Measurements from ENCODE around the gene C1QTNF7.

Gene C1QTNF7

GRCh38 chr4:15413010-15413622 is 14.7 kb upstream of the C1QTNF7 start:
- DNase-seq (ENCODE audit: extremely low read depth in 1 of 2, low read depth in 1 of 2): no peak

GRCh38 chr4:15413623-15414019 is 14.2 kb upstream of the C1QTNF7 start:
- no peak for DNase-seq (ENCODE audit: extremely low read depth in 1 of 2, low read depth in 1 of 2)

- DNase-seq (ENCODE audit: extremely low read depth in 1 of 2, low read depth in 1 of 2): no peak
Observed at GRCh38 chr4:15414551-15415091, 13.2 kb upstream of the C1QTNF7 start.

GRCh38 chr4:15416357-15417232 is 11.2 kb upstream of the C1QTNF7 start:
- no peak for DNase-seq (ENCODE audit: extremely low read depth in 1 of 2, low read depth in 1 of 2)

GRCh38 chr4:15417233-15417660 is 10.6 kb upstream of the C1QTNF7 start:
- DNase-seq (ENCODE audit: extremely low read depth in 1 of 2, low read depth in 1 of 2): no peak

- DNase-seq (ENCODE audit: extremely low read depth in 1 of 2, low read depth in 1 of 2): no peak
Observed at GRCh38 chr4:15418956-15419355, 8.9 kb upstream of the C1QTNF7 start.

GRCh38 chr4:15420642-15421041 is 7.2 kb upstream of the C1QTNF7 start:
- no peak for DNase-seq (ENCODE audit: extremely low read depth in 1 of 2, low read depth in 1 of 2)

- DNase-seq (ENCODE audit: extremely low read depth in 1 of 2, low read depth in 1 of 2): no peak
Observed at GRCh38 chr4:15423285-15423711, 4.5 kb upstream of the C1QTNF7 start.

- DNase-seq (ENCODE audit: extremely low read depth in 1 of 2, low read depth in 1 of 2): no peak
Observed at GRCh38 chr4:15425520-15425919, 2.3 kb upstream of the C1QTNF7 start.

GRCh38 chr4:15427161-15427560 is 672 bp upstream of the C1QTNF7 start:
- no peak for DNase-seq (ENCODE audit: extremely low read depth in 1 of 2, low read depth in 1 of 2)

- DNase-seq (ENCODE audit: extremely low read depth in 1 of 2, low read depth in 1 of 2): no peak
Observed at GRCh38 chr4:15428611-15429010, 778 bp downstream of the C1QTNF7 start.

- DNase-seq (ENCODE audit: extremely low read depth in 1 of 2, low read depth in 1 of 2): no peak
Observed at GRCh38 chr4:15434091-15434490, 6.3 kb downstream of the C1QTNF7 start.

GRCh38 chr4:15434676-15435075 is 6.8 kb downstream of the C1QTNF7 start:
- no peak for DNase-seq (ENCODE audit: extremely low read depth in 1 of 2, low read depth in 1 of 2)

GRCh38 chr4:15436513-15436912 is 8.7 kb downstream of the C1QTNF7 start:
- no peak for DNase-seq (ENCODE audit: extremely low read depth in 1 of 2, low read depth in 1 of 2)

- no peak for DNase-seq (ENCODE audit: extremely low read depth in 1 of 2, low read depth in 1 of 2)
Observed at GRCh38 chr4:15438939-15439524, 11.2 kb downstream of the C1QTNF7 start.

- no peak for DNase-seq (ENCODE audit: extremely low read depth in 1 of 2, low read depth in 1 of 2)
Observed at GRCh38 chr4:15443371-15444160, 15.7 kb downstream of the C1QTNF7 start.

- no peak for DNase-seq (ENCODE audit: extremely low read depth in 1 of 2, low read depth in 1 of 2)
Observed at GRCh38 chr4:15444276-15444675, 16.4 kb downstream of the C1QTNF7 start.

- no peak for DNase-seq (ENCODE audit: extremely low read depth in 1 of 2, low read depth in 1 of 2)
Observed at GRCh38 chr4:15444879-15445547, 17.2 kb downstream of the C1QTNF7 start.

- DNase-seq (ENCODE audit: extremely low read depth in 1 of 2, low read depth in 1 of 2): no peak
Observed at GRCh38 chr4:15451181-15451865, 23.5 kb downstream of the C1QTNF7 start.
